H1 (cell line): ENCODE measurements around the gene RABL2A. TPM values are rescaled to one million over a fixed set of nuclear protein-coding genes. Genes with fewer than 3 reads are reported as not detected.
A peak's percentile ranks its signal among the peaks of the same experiment; 100 is the strongest.
"Not testable (repeated sequence)": the region's sequence is repeated elsewhere in the genome, so short reads cannot be mapped to it uniquely, and the experiment has no call there.

Experiments
- CTCF ChIA-PET: fragments of 300-600 bp; sonication (Branson Sonifier 250); formaldehyde crosslinking; loops from one replicate; lab custom pipeline; 2021; ENCODE audit not compliant: partially characterized antibody; lab: Charles Lee
- POLR2A ChIA-PET: fragments of 300-600 bp; sonication (Branson Sonifier 250); formaldehyde crosslinking; loops from one replicate; lab custom pipeline; 2021; ENCODE audit warnings: inconsistent platforms; ENCODE audit not compliant: partially characterized antibody; lab: Charles Lee
- DNase-seq, 2 experiments: peaks; one replicate each; pipeline versions ENCODE4 v3.0.0 to v3.0.0-alpha.2; 2010 to 2022; ENCODE audit warnings: low spot score in 2 of 2, low read depth in 1 of 2, mixed read lengths in 1 of 2
- FAIRE-seq: peaks from 2 replicates; lab custom pipeline; 2011; peaks lifted over from hg19 to GRCh38; lab: Jason Lieb, UNC
- H2AFZ ChIP-seq: 2 replicates; pipeline ENCODE4 v1.8.1; 2012; ENCODE audit warnings: low read length, inconsistent platforms
- H2AK5ac ChIP-seq: 2 replicates; pipeline ENCODE4 v1.6.1; 2013; ENCODE audit warnings: low read depth, low read length
- H2BK120ac ChIP-seq: replicated peaks from 2 replicates; pipeline ENCODE3; 2013; ENCODE audit warnings: low read depth, low read length, inconsistent platforms
- H2BK12ac ChIP-seq: 2 replicates; pipeline ENCODE4 v1.6.1; 2013; ENCODE audit warnings: low read depth, low read length
- H2BK15ac ChIP-seq: 2 replicates; pipeline ENCODE4 v1.6.1; 2013; ENCODE audit warnings: low read length
- H2BK20ac ChIP-seq: 2 replicates; pipeline ENCODE4 v1.6.1; 2013; ENCODE audit warnings: low read length
- H2BK5ac ChIP-seq: 2 replicates; pipeline ENCODE4 v1.6.1; 2013; ENCODE audit warnings: low read depth, low read length
- H3K14ac ChIP-seq: 2 replicates; pipeline ENCODE4 v1.6.1; 2013; ENCODE audit warnings: inconsistent platforms; ENCODE audit not compliant: insufficient read length
- H3K18ac ChIP-seq: 2 replicates; pipeline ENCODE4 v1.6.1; 2013; ENCODE audit warnings: low read length; ENCODE audit errors: extremely low read depth
- H3K23ac ChIP-seq: 2 replicates; pipeline ENCODE4 v1.6.1; 2013; ENCODE audit warnings: inconsistent platforms; ENCODE audit not compliant: insufficient read length
- H3K23me2 ChIP-seq: 2 replicates; pipeline ENCODE4 v1.6.1; 2013; ENCODE audit warnings: low read depth, low read length
- H3K27ac ChIP-seq: 2 replicates; pipeline ENCODE4 v1.6.1; 2011; ENCODE audit warnings: low read depth, low read length, inconsistent platforms
- H3K27me3 ChIP-seq, 4 experiments: replicated peaks in 1 of 4; 1 replicate in 1 of 4; 2 replicates in 3 of 4; pipeline versions ENCODE4 v1.6.1 to v1.8.1; 2011 to 2013; ENCODE audit warnings: low read length in 3 of 4, mild to moderate bottlenecking in 3 of 4, inconsistent platforms in 2 of 4, mixed read lengths in 2 of 4, moderate library complexity in 1 of 4; ENCODE audit not compliant: control insufficient read depth in 3 of 4, insufficient read depth in 3 of 4; ENCODE audit errors: extremely low read depth in 1 of 4
- H3K36me3 ChIP-seq, 4 experiments: 2 replicates each; pipeline versions ENCODE4 v1.6.1 to v1.8.1; 2011 to 2013; ENCODE audit warnings: mild to moderate bottlenecking in 4 of 4, low read length in 3 of 4, moderate library complexity in 2 of 4, control low read depth in 1 of 4, inconsistent platforms in 1 of 4; ENCODE audit not compliant: insufficient read depth in 4 of 4, control insufficient read depth in 2 of 4
- H3K4ac ChIP-seq: replicated peaks from 2 replicates; pipeline ENCODE3; 2013; ENCODE audit warnings: low read length, low read depth, mixed read lengths, inconsistent platforms; ENCODE audit not compliant: insufficient read length
- H3K4me1 ChIP-seq, 4 experiments: replicated peaks in 1 of 4; 1 replicate in 1 of 4; 2 replicates in 3 of 4; pipeline versions ENCODE4 v1.6.1 to v1.8.1; 2011 to 2013; ENCODE audit warnings: low read length in 3 of 4, inconsistent platforms in 2 of 4, mixed read lengths in 1 of 4; ENCODE audit not compliant: insufficient read depth in 4 of 4, control insufficient read depth in 3 of 4
- H3K4me2 ChIP-seq, 2 experiments: 2 replicates each; pipeline versions ENCODE4 v1.6.1 to v1.8.1; 2011 to 2013; ENCODE audit warnings: low read depth in 2 of 2, low read length in 2 of 2, control low read depth in 1 of 2, inconsistent platforms in 1 of 2, mild to moderate bottlenecking in 1 of 2; ENCODE audit not compliant: insufficient read depth in 1 of 2
- H3K4me3 ChIP-seq, 4 experiments: fragments of 200-600, 300-600 bp in 1 of 4; sonication (generic), shearing (Covaris generic), sonication (Bioruptor Twin) in 1 of 4; 2 replicates each; pipeline versions ENCODE4 v1.5.1 to v1.8.1; 2011 to 2016; ENCODE audit warnings: low read length in 4 of 4, low read depth in 3 of 4, control low read depth in 2 of 4, inconsistent platforms in 2 of 4, mild to moderate bottlenecking in 2 of 4, mixed read lengths in 1 of 4, moderate library complexity in 1 of 4; ENCODE audit not compliant: insufficient read depth in 2 of 4; ENCODE audit errors: extremely low read depth in 1 of 4
- H3K56ac ChIP-seq: replicated peaks from 2 replicates; pipeline ENCODE3; 2013; ENCODE audit warnings: low read depth, mild to moderate bottlenecking, mixed read lengths, low read length, inconsistent platforms; ENCODE audit not compliant: insufficient read length
- H3K79me1 ChIP-seq: 2 replicates; pipeline ENCODE4 v1.6.1; 2013; ENCODE audit warnings: low read depth, low read length, control low read depth
- H3K79me2 ChIP-seq, 2 experiments: 2 replicates each; pipeline versions ENCODE4 v1.6.1 to v1.8.1; 2012 to 2013; ENCODE audit warnings: low read length in 2 of 2, mild to moderate bottlenecking in 2 of 2, inconsistent platforms in 1 of 2; ENCODE audit not compliant: insufficient read depth in 2 of 2, control insufficient read depth in 1 of 2
- H3K9ac ChIP-seq, 4 experiments: replicated peaks in 1 of 4; 1 replicate in 1 of 4; 2 replicates in 3 of 4; pipeline versions ENCODE4 v1.6.1 to v1.8.1; 2011 to 2013; ENCODE audit warnings: low read depth in 3 of 4, low read length in 3 of 4, control low read depth in 2 of 4, mild to moderate bottlenecking in 2 of 4, moderate library complexity in 2 of 4, inconsistent platforms in 1 of 4; ENCODE audit errors: extremely low read depth in 1 of 4
- H3K9me3 ChIP-seq, 2 experiments: 2 replicates each; pipeline versions ENCODE4 v1.6.1 to v1.8.1; 2012 to 2013; ENCODE audit warnings: mild to moderate bottlenecking in 2 of 2, moderate library complexity in 2 of 2, control low read depth in 1 of 2, inconsistent platforms in 1 of 2, low read depth in 1 of 2, low read length in 1 of 2, mixed read lengths in 1 of 2; ENCODE audit not compliant: insufficient read depth in 2 of 2
- H4K20me1 ChIP-seq, 2 experiments: replicated peaks in 1 of 2; 2 replicates each; pipeline versions ENCODE3 to v1.8.1; 2011 to 2013; ENCODE audit warnings: inconsistent platforms in 2 of 2, low read length in 2 of 2, mild to moderate bottlenecking in 1 of 2; ENCODE audit not compliant: insufficient read depth in 2 of 2, control insufficient read depth in 1 of 2
- H4K5ac ChIP-seq: 2 replicates; pipeline ENCODE4 v1.6.1; 2013; ENCODE audit warnings: low read length, low read depth, mixed read lengths, inconsistent platforms; ENCODE audit not compliant: insufficient read length
- H4K8ac ChIP-seq: 2 replicates; pipeline ENCODE4 v1.8.0; 2013; ENCODE audit warnings: mild to moderate bottlenecking, moderate library complexity, low read length, inconsistent platforms; ENCODE audit not compliant: insufficient read depth; ENCODE audit errors: extremely low read depth
- H4K91ac ChIP-seq: replicated peaks from 2 replicates; pipeline ENCODE3; 2013; ENCODE audit warnings: low read length, mixed read lengths, inconsistent platforms; ENCODE audit not compliant: insufficient read length
- WGBS, 2 experiments: shearing (Covaris generic) in 1 of 2; methylation state at CpG; one replicate each; pipeline versions ENCODE4 v1.1.6 to v1.1.7; 2013 to 2015; ENCODE audit warnings: low lambda C conversion rate in 2 of 2, mixed read lengths in 2 of 2, inconsistent platforms in 1 of 2, low coverage in 1 of 2, missing lambda C conversion rate in 1 of 2; ENCODE audit not compliant: insufficient replicate concordance in 2 of 2, insufficient coverage in 1 of 2, insufficient read length in 1 of 2; ENCODE audit errors: extremely low coverage in 1 of 2, missing lambda C conversion rate in 1 of 2; 5-methylcytosine and 5-hydroxymethylcytosine counted together
- polyA plus RNA-seq, 7 experiments: library from polyadenylated mRNA; depleted of rRNA in 3 of 7; stranded (reverse) in 5 of 7; unstranded in 2 of 7; fragments of >200 nt in 5 of 7; fragments of 200-250 nt in 2 of 7; gene quantifications; 1 replicate in 5 of 7; 2 replicates in 1 of 7; 4 replicates in 1 of 7; pipeline versions ENCODE4 v1.2.1 to v1.2.3, GENCODE V29; 2011 to 2013; ENCODE audit warnings: missing spikeins in 2 of 7, mixed read lengths in 2 of 7
- total RNA-seq: library from RNA; stranded (reverse); fragmentation: NEBNext Ultra II Directional; extraction: Animal tissue kit (Norgen Biotek cat#: 25700); gene quantifications from 2 replicates; pipeline ENCODE4 v1.2.1, GENCODE V29; 2021

The RABL2A gene
- total and polyA plus RNA-seq, 2 of the 8 experiments (the other 6 are each of a cell fraction or from before 2014, with no cell fraction given) = 6.9 to 10.9 TPM

DNA sequence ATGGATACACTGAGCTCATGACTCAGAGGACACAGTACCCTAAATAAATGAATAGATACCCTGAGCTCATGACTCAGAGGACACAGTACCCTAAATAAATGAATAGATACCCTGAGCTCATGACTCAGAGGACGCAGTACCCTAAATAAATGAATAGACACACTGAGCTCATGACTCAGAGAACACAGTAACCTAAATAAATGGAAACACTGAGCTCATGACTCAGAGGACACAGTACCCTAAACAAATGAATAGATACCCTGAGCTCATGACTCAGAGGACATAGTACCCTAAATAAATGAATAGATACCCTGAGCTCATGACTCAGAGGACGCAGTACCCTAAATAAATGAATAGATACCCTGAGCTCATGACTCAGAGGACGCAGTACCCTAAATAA, 25.5 kb downstream of the RABL2A start:
- H3K9me3 ChIP-seq, H3K27ac ChIP-seq, H2BK12ac ChIP-seq, H3K4me1 ChIP-seq, DNase-seq, CTCF ChIA-PET, H3K4ac ChIP-seq, POLR2A ChIA-PET, FAIRE-seq, H3K4me3 ChIP-seq, H3K79me2 ChIP-seq, H3K9ac ChIP-seq, H3K36me3 ChIP-seq, H4K5ac ChIP-seq, H3K56ac ChIP-seq, H4K8ac ChIP-seq, H3K14ac ChIP-seq, H2BK15ac ChIP-seq, H2BK20ac ChIP-seq, H3K4me2 ChIP-seq, H2AK5ac ChIP-seq, H2BK5ac ChIP-seq, H3K18ac ChIP-seq, H3K23me2 ChIP-seq, H3K23ac ChIP-seq, H2AFZ ChIP-seq, H4K20me1 ChIP-seq, H3K79me1 ChIP-seq, H4K91ac ChIP-seq, H2BK120ac ChIP-seq: not testable (repeated sequence)
- H3K27me3 ChIP-seq = peaks cover 2 to 18% (median 5%) of the 10 kb centered on the region in 4 experiments; a peak in 6 of 7 replicates
- no CpG with 5 or more reads among the region's 3 CpGs for WGBS, 2 experiments

- H2AK5ac ChIP-seq, H4K91ac ChIP-seq, H3K18ac ChIP-seq, H3K4ac ChIP-seq, H3K79me1 ChIP-seq, H2BK20ac ChIP-seq, H3K79me2 ChIP-seq, H2BK120ac ChIP-seq, H4K5ac ChIP-seq, FAIRE-seq, H3K56ac ChIP-seq, POLR2A ChIA-PET, H3K9me3 ChIP-seq, H2BK12ac ChIP-seq, H3K36me3 ChIP-seq, H3K4me1 ChIP-seq, H2BK15ac ChIP-seq, H2BK5ac ChIP-seq, H3K14ac ChIP-seq, H4K20me1 ChIP-seq, H4K8ac ChIP-seq, H3K27ac ChIP-seq, H3K23ac ChIP-seq, H3K9ac ChIP-seq, H2AFZ ChIP-seq, H3K23me2 ChIP-seq: not testable (repeated sequence)
- Histone ChIP-seq H3K4me3 (peak overlapping the region; percentile 26 to 43 (median 28); a peak in 6 of 8 replicates), H3K27me3 (peaks cover 2 to 18% (median 5%) of the 10 kb centered on the region in 4 experiments; a peak in 6 of 7 replicates), H3K4me2 (peak overlapping the region in 1 of 2 experiments; percentile 13; a peak in 1 of 4 replicates)
- CTCF ChIA-PET = interaction anchor here (1.1 kb wide), 2 partner anchors 21 to 44 kb away, joined by 3 read pairs; no protein-coding TSS in a partner anchor
- peak in 1 of 2 experiments; percentile 50 for DNase-seq
- 52% methylated on average over 20 of the region's 27 CpGs; no CpG with 5 or more reads in 1 of the 2 experiments for WGBS, 2 experiments
Measured at GRCh38 chr2:113656031-113656624, 29.1 kb downstream of the RABL2A start.
